ENCODE results near the gene TGM2.
"Not testable (repeated sequence)": the region's sequence is repeated elsewhere in the genome, so short reads cannot be mapped to it uniquely, and the experiment has no call there.

Gene TGM2

GRCh38 chr20:38111366-38112232 lies 53.5 kb downstream of the TGM2 start:
- DNase-seq, result no peak

DNA sequence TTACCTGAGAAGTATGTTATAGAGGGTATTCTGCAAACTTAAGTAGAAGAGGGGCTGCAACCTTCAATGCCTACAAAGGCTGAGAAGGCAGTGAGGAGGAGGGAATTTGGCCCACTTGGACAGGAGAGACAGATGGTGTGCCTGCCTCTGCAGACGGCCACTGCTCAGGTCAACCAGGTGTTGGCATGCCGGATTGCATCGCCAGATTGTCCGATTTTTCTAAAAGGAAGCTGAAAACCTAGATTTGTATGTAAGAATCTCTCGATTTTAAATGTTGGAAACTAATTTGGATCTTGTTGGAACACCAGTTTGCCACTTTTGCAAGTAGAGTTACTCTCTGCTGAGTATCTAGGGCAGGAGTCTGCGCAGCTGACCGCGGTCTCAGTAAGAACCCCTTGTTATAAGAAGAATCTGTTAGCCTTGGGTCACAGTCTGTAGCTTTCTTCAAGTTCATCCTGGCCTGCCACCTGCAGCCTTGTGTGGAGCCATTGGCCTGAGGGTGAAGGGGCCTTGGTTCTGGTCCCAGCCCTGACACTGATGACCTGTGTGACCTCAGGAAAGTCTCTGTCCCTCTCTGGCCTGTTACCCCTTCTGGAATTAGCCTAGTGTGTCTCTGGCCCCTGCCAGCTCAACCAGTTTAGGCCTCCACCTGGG lies 54.4 kb downstream of the TGM2 start:
- no peak for DNase-seq

- no peak for DNase-seq
Measured at GRCh38 chr20:38109591-38110524, 55.2 kb downstream of the TGM2 start.

DNA sequence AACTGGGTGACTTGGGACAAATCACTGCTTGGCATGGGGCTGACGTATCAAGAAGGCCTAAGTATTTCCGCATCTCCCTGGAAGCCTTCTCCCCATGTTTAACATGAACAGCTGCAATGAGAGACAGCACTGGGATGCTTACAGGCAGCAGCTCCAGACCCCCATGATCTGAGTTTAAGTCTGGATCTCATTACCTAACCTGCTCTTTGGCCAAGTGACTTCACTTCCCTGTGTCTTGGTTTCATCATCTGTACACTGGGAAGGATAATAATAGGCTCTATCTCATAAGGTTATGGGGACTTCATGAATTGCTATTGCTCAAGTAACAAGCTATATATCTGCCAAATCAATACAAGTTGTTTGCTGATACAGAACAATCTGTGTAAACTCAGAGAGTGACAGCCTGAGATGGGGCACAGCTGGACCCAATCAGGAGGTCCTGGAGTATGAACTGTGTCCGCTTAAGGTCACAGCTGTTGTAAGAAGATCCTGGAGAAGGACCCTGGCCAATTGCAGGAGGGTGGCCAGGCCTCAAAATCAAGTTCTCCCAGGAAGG lies 56.0 kb downstream of the TGM2 start:
- DNase-seq, result no peak

DNA sequence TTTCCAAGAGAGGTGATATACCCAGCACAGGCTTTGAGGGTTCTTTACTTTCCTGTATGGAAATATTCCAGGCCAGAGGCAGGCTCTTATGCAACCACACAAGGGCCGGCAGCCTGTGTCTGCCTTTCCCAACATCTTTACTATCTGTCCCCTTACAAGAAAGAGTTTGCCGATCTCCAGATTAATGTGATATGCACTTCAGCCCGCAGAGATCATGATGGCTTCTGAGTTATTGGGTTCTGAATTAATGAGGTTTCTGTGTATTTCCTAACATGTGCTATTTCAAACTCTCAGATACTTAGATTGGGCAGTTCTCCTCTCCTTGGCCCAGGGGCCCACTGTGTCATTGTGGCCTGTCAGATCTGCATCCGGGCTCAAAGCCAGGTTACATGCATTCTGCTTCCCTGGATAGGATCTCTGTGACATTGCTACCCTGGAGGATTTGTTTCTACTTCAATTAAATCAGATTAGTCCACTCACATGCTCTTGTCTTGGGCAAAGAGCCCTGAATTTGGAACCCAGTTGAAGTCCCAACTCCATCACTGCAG lies 56.6 kb downstream of the TGM2 start:
- DNase-seq, result no peak

DNA sequence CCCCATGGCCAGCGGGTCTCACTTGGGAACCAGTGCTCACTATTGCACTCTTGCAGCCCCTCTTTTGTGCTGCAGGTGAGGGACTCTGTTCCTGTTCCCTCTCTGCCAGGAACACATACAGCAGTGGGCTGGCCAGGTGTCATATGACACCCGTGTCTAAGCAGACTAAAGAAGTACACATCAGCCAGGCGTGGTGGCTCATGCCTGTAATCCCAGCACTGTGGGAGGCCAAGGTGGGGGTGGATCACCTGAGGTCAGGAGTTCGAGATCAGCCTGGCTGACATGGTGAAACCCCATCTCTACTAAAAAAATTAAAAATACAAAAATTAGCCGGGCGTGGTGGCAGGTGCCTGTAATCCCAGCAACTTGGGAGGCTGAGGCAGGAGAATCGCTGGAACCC lies 57.2 kb downstream of the TGM2 start:
- DNase-seq, result not testable (repeated sequence)

- DNase-seq, result not testable (repeated sequence)
Measured at GRCh38 chr20:38107386-38107785, 57.7 kb downstream of the TGM2 start.

- no peak for DNase-seq
Measured at GRCh38 chr20:38106461-38106860, 58.6 kb downstream of the TGM2 start.

DNA sequence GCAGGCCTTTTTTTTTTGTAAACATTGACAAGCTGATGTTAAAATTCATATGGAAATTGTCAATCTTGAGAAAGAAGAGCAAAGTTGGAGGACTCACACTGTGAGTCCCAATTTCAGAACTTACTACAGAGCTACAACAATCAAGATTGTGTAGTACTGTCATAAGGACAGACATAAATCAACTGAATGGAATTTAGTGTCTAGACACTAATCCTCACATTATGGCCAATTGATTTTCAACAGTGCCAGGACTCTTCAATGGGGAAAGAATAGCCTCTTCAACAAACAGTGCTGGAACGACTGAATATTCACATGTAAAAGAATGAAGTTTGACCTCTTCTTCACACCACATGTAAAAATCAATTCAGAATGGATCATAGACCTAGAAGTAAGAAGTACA lies 60.8 kb downstream of the TGM2 start:
- DNase-seq, result no peak

DNA sequence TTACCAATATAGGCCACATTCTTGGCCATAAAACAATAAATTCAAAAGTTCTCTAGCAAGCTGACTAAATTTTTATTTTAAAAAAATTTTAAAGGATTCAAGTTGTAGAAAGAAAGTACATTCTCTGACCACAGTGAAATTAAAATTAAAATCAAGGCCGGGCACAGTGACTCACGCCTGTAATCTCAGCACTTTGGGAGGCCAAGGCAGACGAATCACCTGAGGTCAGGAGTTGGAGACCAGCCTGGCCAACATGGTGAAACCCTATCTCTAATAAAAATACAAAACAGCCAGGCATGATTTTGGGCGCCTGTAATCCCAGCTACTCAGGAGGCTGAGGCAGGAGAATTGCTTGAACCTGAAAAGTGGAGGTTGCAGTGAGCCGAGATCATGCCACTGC lies 62.9 kb downstream of the TGM2 start:
- not testable (repeated sequence) for DNase-seq

DNA sequence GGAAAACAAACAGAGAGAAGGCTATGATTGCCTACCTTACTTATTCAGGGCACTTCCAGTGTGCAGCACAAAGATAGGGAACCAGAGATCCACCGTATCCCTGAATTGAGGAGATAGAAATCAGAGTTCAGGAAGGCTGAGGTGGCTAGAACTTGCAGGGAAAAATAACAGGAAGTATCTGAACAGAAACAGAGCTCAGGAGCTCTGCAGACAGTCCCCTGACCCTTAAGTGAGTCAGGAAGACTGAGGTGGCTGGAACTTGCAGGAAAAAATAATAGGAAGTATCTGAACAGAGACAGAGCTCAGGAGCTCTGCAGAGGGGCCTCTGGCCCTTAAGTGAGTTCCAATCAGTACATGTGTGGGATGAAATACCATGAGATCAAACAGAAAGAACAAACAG lies 66.1 kb downstream of the TGM2 start:
- DNase-seq, result no peak

DNA sequence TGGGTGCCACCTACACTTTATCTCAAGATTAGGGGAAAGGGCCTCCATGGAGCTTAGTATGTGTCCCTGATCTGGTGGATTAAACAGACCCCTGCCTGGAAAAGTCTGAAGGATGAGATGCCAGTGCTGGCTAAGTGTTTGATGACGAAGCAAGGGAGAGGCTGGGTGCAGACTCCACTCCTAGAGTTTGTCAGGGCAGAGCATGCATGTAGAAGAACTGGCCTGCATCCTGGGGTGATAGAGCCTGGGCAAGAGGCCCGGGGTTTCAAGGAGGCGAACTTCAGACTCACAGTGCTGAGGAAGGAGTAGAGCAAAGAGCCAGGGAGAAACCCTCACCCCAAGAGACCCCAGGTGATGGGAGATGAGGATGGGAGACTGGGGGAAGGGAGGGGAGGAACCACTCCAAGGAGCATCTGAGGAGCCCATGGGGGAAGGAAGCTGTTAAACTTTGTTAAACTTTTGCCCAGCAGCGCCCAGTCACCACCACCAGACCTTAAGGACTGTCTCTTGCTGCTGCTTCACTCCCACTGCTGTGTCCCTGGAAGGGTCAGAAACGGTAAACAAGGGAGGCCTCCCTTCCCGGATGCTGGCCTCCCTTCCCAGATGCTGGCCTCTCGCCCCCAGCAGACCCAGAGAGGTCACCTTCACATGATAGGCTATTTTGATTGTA lies 69.9 kb downstream of the TGM2 start:
- no peak for DNase-seq

DNA sequence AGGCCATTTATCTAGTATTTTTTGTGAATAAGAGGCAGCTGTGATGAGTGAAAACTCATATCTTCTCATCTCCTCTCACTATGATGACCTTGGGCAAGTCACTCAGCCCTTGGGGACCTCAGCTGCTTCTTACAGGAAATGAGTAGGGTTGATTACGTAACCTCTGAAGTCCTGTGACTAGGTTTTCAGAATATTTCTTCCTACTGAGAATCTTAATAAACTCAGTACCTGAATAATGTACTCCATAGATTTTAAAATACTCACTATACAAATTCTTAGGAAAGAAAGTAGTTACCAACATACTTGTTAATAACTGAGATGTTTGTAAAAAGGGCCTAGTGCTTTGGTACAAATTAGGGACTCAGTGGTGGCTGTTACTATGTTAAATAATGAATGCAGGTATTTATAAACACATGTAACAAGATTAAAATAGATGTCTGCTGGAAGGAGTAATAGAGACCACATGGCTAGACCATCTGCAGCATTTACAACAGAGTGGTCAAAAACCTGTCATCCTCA lies 70.6 kb downstream of the TGM2 start:
- peak; percentile 80 for DNase-seq

- no peak for DNase-seq
Measured at GRCh38 chr20:38093641-38094077, 71.4 kb downstream of the TGM2 start.

DNA sequence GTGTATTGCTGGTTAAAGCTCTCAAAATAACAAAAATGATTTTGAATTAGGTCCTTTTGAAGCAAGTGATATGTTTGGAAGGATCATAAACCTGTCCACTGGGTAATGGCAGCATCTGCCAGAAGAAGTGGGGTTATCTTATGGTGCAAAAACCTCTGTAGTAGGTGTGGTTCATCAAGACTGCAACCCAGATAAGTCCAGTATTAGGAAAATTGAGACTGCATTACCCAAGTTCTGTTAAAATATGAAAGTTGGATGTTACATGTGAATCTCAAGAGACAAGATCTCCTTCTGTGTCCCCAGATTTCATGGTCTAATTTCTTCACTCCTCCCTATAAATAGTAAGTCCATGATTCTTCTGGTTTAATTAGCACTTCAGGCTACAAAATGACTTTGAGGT lies 72.2 kb downstream of the TGM2 start:
- DNase-seq, result peak; percentile 70

- no peak for DNase-seq
Measured at GRCh38 chr20:38092260-38092857, 72.7 kb downstream of the TGM2 start.

GRCh38 chr20:38091441-38092216 lies 73.4 kb downstream of the TGM2 start:
- no peak for DNase-seq

DNA sequence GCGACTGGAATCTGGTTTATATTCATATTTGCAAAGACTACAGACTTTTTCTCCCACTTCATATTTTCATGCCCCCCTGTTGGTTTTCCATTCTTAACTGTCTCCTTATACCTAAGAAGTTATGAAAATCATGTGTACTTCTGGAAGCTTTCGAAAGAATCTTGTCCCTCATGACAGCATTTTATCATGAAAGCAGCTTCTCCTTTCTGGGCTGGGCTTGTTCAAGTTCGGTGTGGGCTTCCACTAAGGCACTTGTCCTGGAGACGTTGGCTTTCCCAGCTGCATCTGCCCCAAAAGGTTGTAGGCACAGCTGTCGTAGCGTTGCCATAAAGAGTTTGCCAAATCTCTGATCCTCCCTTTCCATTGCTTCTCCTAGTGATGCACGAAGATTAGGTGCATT lies 75.0 kb downstream of the TGM2 start:
- DNase-seq, result no peak

DNA sequence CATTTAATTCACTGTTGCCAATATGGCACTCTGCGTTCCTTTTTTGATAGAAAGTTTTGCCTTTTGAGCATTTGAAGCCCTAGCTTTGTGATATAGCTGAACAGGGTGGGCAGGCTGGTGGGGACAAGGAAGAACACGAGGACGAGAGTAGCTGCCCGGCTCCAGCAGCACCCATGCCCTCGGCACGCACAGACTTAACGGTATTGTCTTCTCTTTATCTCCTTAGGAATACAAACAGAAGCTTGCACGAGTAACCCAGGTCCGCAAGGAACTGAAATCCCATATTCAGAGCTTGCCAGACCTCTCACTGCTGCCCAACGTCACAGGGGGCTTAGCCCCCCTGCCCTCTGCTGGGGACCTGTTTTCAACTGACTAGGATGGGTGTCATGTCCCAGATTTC lies 75.6 kb downstream of the TGM2 start:
- no peak for DNase-seq

GRCh38 chr20:38085026-38085425 lies 80.0 kb downstream of the TGM2 start:
- DNase-seq, result no peak

All from hematopoietic multipotent progenitor cell treated with erythropoietin and hydrocortisone succinate and interleukin-3 and kit ligand, for 6 days (in vitro differentiated cells).